Measurements from ENCODE around the gene CANX.

DNA sequence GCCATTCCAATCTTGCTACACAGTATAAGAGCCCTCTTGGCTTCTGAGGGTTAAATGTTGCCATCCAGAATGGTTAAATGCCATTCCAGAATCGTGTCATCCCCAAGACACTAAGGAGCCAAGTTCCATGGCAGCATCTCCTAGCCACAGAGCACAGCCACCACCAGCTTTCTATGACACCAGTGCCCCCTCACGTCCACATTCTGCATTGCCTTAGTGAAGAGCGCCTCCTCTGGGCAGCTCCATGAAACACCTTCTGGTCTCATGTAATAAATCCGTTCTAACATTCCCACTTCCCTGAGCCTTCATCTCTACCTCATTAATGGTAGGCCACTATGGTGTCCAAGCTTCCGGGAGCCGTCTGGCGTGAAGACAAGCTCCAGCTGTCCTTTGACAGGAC lies 30.4 kb upstream of the CANX start:
- TF ChIP-seq, protein P1, sequence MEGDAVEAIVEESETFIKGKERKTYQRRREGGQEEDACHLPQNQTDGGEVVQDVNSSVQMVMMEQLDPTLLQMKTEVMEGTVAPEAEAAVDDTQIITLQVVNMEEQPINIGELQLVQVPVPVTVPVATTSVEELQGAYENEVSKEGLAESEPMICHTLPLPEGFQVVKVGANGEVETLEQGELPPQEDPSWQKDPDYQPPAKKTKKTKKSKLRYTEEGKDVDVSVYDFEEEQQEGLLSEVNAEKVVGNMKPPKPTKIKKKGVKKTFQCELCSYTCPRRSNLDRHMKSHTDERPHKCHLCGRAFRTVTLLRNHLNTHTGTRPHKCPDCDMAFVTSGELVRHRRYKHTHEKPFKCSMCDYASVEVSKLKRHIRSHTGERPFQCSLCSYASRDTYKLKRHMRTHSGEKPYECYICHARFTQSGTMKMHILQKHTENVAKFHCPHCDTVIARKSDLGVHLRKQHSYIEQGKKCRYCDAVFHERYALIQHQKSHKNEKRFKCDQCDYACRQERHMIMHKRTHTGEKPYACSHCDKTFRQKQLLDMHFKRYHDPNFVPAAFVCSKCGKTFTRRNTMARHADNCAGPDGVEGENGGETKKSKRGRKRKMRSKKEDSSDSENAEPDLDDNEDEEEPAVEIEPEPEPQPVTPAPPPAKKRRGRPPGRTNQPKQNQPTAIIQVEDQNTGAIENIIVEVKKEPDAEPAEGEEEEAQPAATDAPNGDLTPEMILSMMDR (IDR thresholded peaks at IDR 0.05) = peak in 5 of 7 experiments; percentile 25 to 62 (median 39)
- TF ChIP-seq EP300 (IDR thresholded peaks at IDR 0.05) = no peak
